NCI-H526 (cell line): ENCODE results near the gene SERPIND1.
"Not testable (repeated sequence)": the region's sequence is repeated elsewhere in the genome, so short reads cannot be mapped to it uniquely, and the experiment has no call there.

Experiments
- DNase-seq, 2 experiments: peaks; one replicate each; lab custom pipeline; 2025; lab: John Stamatoyannopoulos, UW

SERPIND1 gene

GRCh38 chr22:20746431-20747189 lies 27.3 kb upstream of the SERPIND1 start:
- no peak for DNase-seq

- DNase-seq: no peak
These were observed 26.7 kb upstream of the SERPIND1 start for GRCh38 chr22:20747223-20747622.

GRCh38 chr22:20748082-20748481 lies 25.8 kb upstream of the SERPIND1 start:
- DNase-seq: no peak

GRCh38 chr22:20748731-20749428 lies 25.0 kb upstream of the SERPIND1 start:
- DNase-seq: no peak

- no peak for DNase-seq
These were observed 24.5 kb upstream of the SERPIND1 start for GRCh38 chr22:20749453-20749852.

GRCh38 chr22:20750461-20751184 lies 23.3 kb upstream of the SERPIND1 start:
- no peak for DNase-seq

- no peak for DNase-seq
These were observed 22.6 kb upstream of the SERPIND1 start for GRCh38 chr22:20751185-20751851.

- DNase-seq: no peak
These were observed 21.7 kb upstream of the SERPIND1 start for GRCh38 chr22:20752104-20752741.

- DNase-seq: no peak
These were observed 21.0 kb upstream of the SERPIND1 start for GRCh38 chr22:20752873-20753272.

- DNase-seq: no peak
These were observed 17.1 kb upstream of the SERPIND1 start for GRCh38 chr22:20756846-20757245.

- no peak for DNase-seq
These were observed 15.2 kb upstream of the SERPIND1 start for GRCh38 chr22:20758688-20759087.

GRCh38 chr22:20760084-20760483 lies 13.8 kb upstream of the SERPIND1 start:
- DNase-seq: no peak

GRCh38 chr22:20761536-20761935 lies 12.4 kb upstream of the SERPIND1 start:
- DNase-seq: no peak

GRCh38 chr22:20762233-20762796 lies 11.6 kb upstream of the SERPIND1 start:
- no peak for DNase-seq

- no peak for DNase-seq
These were observed 10.1 kb upstream of the SERPIND1 start for GRCh38 chr22:20763630-20764470.

- no peak for DNase-seq
These were observed 9.5 kb upstream of the SERPIND1 start for GRCh38 chr22:20764471-20764720.

- DNase-seq: no peak
These were observed 9.2 kb upstream of the SERPIND1 start for GRCh38 chr22:20764729-20765128.

- no peak for DNase-seq
These were observed 8.0 kb upstream of the SERPIND1 start for GRCh38 chr22:20765938-20766337.

- no peak for DNase-seq
These were observed 7.4 kb upstream of the SERPIND1 start for GRCh38 chr22:20766530-20766929.

GRCh38 chr22:20769496-20769826 lies 4.5 kb upstream of the SERPIND1 start:
- not testable (repeated sequence) for DNase-seq
